BE2C (cell line): ENCODE data around the gene RBM39.
A peak's percentile ranks its signal among the peaks of the same experiment; 100 is the strongest.
"Not testable (repeated sequence)": the region's sequence is repeated elsewhere in the genome, so short reads cannot be mapped to it uniquely, and the experiment has no call there.

ENCODE experiments used
- DNase-seq: peaks from one replicate; pipeline ENCODE4 v3.0.0-alpha.2; 2020
- H3K27me3 ChIP-seq: fragments of 250-450 bp; sonication (Bioruptor Pico); 2 replicates; pipeline ENCODE4 v1.5.1; 2020; ENCODE audit warnings: mild to moderate bottlenecking
- H3K36me3 ChIP-seq: fragments of 250-450 bp; sonication (Bioruptor Pico); 2 replicates; pipeline ENCODE4 v1.5.1; 2020; ENCODE audit warnings: mild to moderate bottlenecking
- H3K4me1 ChIP-seq: fragments of 250-450 bp; sonication (Bioruptor Pico); 2 replicates; pipeline ENCODE4 v1.5.1; 2020
- H3K4me3 ChIP-seq: 2 replicates; pipeline ENCODE4 v1.5.1; 2011; ENCODE audit warnings: low read depth, low read length
- H3K9me3 ChIP-seq: fragments of 250-450 bp; sonication (Bioruptor Pico); 2 replicates; pipeline ENCODE4 v1.5.1; 2020
- TF ChIP-seq, protein P1 (sequence below): IDR thresholded peaks from 2 replicates; pipeline ENCODE4 v1.5.1; 2012; ENCODE audit warnings: mild to moderate bottlenecking, low read depth, low read length

RBM39 gene

DNA sequence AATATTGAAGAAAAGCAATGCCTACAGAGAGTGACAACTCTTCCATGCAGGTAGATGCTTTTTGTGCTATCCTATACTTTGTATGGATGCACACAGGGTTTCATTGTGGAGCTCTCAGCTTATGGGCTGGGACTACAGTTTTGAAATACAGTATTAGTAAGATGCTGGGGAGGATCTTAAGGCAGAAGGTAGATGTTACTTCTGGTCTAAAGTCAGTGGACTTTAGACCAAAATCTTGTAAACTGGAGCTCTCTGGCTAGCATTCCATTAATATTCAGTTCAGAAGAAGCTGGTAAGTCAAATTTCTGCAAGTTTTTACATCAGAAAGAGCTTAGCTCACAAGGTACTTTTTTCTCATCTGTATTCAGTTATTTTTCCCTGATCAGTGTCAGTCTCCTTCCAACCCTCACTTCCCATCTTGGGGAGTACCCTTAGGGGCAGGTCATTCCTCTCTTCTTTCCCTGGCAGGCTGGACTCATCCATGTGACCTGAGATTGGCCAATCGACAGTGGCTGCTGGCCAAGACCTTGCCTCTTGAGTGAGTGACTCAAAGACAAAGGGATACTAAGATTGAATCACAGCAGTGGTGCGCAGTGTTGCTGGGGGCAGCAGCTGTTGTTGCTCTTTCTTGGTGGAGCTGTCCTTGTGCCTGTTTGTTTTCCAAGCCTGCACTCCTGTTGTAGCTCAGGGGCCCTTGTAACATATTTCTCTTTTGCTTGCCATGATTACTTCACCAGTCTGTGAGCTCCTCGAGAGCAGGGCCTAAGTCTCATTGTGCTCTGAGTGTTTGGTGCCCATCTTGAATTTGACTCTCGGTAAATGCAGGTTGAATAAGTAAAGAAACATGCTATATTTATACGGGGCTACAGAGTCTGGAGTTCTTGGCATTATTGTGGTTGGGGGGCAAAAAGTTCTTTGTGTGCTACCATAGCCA is 26.9 kb upstream of the RBM39 start:
- H3K27me3 ChIP-seq = no peaks in the 10 kb centered on the region
- no peaks in the 10 kb centered on the region for H3K36me3 ChIP-seq
- peaks cover 7% of the 10 kb centered on the region for H3K9me3 ChIP-seq
- TF ChIP-seq, protein P1, sequence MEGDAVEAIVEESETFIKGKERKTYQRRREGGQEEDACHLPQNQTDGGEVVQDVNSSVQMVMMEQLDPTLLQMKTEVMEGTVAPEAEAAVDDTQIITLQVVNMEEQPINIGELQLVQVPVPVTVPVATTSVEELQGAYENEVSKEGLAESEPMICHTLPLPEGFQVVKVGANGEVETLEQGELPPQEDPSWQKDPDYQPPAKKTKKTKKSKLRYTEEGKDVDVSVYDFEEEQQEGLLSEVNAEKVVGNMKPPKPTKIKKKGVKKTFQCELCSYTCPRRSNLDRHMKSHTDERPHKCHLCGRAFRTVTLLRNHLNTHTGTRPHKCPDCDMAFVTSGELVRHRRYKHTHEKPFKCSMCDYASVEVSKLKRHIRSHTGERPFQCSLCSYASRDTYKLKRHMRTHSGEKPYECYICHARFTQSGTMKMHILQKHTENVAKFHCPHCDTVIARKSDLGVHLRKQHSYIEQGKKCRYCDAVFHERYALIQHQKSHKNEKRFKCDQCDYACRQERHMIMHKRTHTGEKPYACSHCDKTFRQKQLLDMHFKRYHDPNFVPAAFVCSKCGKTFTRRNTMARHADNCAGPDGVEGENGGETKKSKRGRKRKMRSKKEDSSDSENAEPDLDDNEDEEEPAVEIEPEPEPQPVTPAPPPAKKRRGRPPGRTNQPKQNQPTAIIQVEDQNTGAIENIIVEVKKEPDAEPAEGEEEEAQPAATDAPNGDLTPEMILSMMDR = no peak
- H3K4me3 ChIP-seq = no peak overlapping the region
- peak; percentile 78 for DNase-seq
- peaks cover 9% of the 10 kb centered on the region; the same call in 1 of the 2 replicates for H3K4me1 ChIP-seq

DNA sequence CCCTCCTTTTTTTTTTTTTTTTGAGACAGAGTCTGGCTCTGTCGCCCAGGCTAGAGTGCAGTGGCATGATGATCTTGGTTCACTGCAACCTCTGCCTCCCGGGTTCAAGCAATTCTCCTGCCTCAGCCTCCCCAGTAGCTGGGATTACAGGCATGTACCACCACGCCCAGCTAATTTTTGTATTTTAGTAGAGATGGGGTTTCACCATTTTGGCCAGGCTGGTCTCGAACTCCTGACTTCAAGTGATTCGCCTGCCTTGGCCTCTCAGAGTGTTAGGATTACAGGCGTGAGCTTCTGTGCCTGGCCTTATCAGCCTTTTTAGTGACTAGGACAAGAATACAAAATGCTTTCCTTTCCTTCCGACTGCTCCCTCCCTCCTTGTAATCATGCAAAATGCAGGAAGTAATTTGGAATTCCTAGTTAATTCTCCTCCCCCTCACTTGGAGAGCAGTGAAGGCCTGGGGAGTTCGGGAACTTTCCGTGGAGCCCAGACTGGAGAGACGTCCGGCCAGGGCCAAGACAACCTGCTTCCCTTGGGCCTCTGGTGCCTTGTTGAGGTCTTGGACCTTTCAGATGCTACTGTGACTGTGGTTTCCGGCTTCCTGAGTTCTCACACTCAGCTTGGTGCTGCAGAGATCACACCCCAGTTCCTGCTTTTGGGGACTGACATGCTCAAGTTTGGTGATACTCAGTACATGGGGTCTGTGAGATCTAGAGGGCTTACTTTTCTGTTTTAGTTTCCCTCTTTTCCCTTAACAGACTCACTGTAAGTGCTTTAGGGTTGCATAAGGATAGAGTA is 25.8 kb upstream of the RBM39 start:
- DNase-seq = no peak
- Histone ChIP-seq H3K4me1 (peaks cover 5% of the 10 kb centered on the region; the same call in 1 of the 2 replicates), H3K4me3 (no peak overlapping the region), H3K9me3 (peaks cover 7% of the 10 kb centered on the region), H3K27me3 (no peaks in the 10 kb centered on the region), H3K36me3 (no peaks in the 10 kb centered on the region)
- TF ChIP-seq, protein P1 = no peak

DNA sequence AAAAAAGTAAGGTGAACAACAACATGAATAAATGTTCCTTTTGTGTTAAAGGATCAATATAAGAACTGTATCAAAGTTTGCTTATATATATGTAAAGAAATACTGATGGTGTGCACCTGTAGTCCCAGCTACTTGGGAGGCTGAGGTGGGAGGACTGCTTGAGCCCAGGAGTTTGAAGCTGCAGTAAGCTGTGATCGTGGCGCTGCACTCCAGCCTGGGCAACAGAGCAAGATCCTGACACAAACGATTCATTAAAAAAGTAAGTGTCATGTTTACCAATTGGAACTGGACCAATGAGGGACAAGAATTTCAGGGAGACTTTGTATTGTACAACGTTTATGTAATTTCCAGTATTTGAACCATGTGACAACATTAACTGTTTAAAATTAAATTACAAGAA is 24.8 kb upstream of the RBM39 start:
- no peak for DNase-seq

DNA sequence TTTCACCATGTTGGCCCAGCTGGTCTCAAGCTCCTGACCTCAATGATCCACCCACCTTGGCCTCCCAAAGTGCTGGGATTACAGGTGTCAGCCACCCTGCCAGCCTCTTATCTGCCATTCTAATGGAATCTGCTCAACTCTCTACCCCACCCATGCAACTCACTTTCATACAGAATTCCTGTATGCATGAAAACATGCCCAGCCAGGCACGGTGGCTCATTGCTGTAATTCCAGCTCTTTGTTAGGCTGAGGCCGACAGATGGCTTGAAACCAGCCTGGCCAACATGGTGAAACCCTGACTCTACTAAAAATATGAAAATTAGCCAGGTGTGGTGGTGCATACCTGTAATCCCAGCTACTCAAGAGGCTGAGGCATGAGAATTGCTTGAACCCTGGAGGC is 22.9 kb upstream of the RBM39 start:
- not testable (repeated sequence) for H3K9me3 ChIP-seq

More for the DNA sequence above, 24.8 kb upstream of the RBM39 start:
- Histone ChIP-seq H3K9me3 (peaks cover 7% of the 10 kb centered on the region), H3K36me3 (no peaks in the 10 kb centered on the region), H3K4me3 (no peak overlapping the region), H3K27me3 (no peaks in the 10 kb centered on the region), H3K4me1 (peaks cover 5% of the 10 kb centered on the region; the same call in 1 of the 2 replicates)
- TF ChIP-seq, protein P1 = no peak

DNA sequence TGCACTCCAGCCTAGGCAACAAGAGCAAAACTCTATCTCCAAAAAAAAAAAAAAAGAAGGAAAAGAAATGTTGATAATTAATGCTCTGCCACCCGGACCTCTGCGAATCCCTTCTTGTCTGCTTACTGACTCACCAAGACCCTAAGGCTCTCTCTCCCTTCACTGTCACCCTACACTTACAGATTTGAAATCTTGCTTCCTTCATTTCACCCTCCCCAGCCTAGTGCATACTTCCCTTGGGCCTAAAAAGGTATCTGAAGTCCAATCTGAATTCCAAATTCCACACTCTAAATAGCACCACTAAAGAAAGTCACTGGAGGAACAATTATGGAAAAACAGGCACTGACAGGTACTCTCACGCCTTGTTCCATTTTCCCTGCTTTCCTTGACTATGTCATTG is 20.4 kb upstream of the RBM39 start:
- Histone ChIP-seq H3K36me3 (no peaks in the 10 kb centered on the region), H3K4me3 (no peak overlapping the region), H3K4me1 (no peaks in the 10 kb centered on the region), H3K9me3 (no peaks in the 10 kb centered on the region), H3K27me3 (no peaks in the 10 kb centered on the region)
- TF ChIP-seq, protein P1 = no peak
- no peak for DNase-seq

More for the DNA sequence above, 22.9 kb upstream of the RBM39 start:
- H3K4me3 ChIP-seq, H3K4me1 ChIP-seq, H3K27me3 ChIP-seq, DNase-seq, H3K36me3 ChIP-seq: not testable (repeated sequence)

DNA sequence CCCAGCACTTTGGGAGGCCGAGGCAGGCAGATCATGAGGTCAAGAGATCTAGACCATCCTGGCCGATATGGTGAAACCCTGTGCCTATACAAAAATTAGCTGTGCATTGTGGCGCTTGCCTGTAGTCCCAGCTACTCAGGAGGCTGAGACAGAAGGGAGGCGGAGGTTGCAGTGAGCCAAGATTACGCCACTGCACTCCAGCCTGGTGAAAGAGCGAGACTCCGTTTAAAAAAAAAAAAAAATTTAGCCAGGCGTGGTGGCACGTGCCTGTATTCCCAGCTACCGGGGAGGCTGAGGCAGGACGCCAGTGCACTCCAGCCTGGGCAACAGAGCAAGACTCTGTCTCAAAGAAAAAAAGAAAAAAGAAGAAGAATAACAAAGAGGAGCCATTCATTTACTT is 19.5 kb upstream of the RBM39 start:
- H3K4me3 ChIP-seq, H3K27me3 ChIP-seq, H3K4me1 ChIP-seq, H3K36me3 ChIP-seq, DNase-seq, H3K9me3 ChIP-seq: not testable (repeated sequence)
